Heart left ventricle (tissue), 13 donors: ENCODE results near the gene SIGLEC9.

Source experiments
- POLR2A ChIP-seq, 2 donors: fragments of 450-650 bp; IDR thresholded peaks; one replicate each; pipeline ENCODE4 v1.6.1; 2017; ENCODE audit warnings: antibody characterized with exemption in 2 of 2, mild to moderate bottlenecking in 2 of 2, moderate library complexity in 2 of 2
- TF ChIP-seq, protein P1 (sequence below), 12 donors: fragments of 200-600 bp; sonication (generic) in 4 of 12; IDR thresholded peaks; one replicate each; pipeline versions ENCODE4 v1.5.0 to v1.8.0; 2018 to 2022; ENCODE audit warnings: antibody characterized with exemption in 12 of 12, mild to moderate bottlenecking in 5 of 12
- donor health status: ischemic (EF 13 %, LVEDD 7.1; RV severe dilation, severe dysfunction).
- donor health status: DM: no; HTN: yes; CAD: no.
- donor health status: DM: no; HTN: no; CAD: no.
- donor health status: ischemic (EF 25% LVEDD 6.9; RV normal size, moderate dysfunction).
- donor health status: ischemic (EF 25% LVEDD 5.7; RV mildly dilated, moderate dysfunction).
- donor health status: ischemic (EF 35%, LVEDD 5.7; RV mildly dilated, moderate dysfunction).
- donor health status: nonischemic (EF 11% LVEDD 7.7; RV severe dilation, severe dysfunction).
- donor health status: DM: yes; HTN: yes; CAD: no.
- donor health status: PGD.
- donor health status: ischemic (EF 29% LVEDD 5.4; RV normal size, mild dysfunction).
- donor health status: nonischemic (EF 23%, LVEDD 6.1; RV moderate dilation, normal function).

DNA sequence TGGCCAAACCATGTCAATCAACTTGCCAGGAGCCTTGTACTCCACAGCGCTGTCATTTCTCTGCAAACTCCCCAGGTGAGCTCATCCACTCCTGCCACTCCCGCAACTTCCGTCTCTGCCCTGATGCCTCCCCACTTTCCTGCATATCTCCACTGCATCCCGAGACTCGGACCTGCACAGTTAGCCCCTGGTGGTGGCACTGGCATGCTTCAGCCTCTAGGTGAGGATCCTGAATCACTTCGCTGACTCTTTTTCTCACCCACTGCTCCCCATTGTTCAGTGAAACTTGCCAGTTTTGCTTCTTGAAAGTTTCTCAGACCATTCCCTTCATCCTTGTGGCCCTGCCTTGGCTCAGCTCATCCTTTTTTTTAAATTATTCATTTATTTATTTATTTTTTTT lies 13.1 kb upstream of the SIGLEC9 start:
- TF ChIP-seq, protein P1, sequence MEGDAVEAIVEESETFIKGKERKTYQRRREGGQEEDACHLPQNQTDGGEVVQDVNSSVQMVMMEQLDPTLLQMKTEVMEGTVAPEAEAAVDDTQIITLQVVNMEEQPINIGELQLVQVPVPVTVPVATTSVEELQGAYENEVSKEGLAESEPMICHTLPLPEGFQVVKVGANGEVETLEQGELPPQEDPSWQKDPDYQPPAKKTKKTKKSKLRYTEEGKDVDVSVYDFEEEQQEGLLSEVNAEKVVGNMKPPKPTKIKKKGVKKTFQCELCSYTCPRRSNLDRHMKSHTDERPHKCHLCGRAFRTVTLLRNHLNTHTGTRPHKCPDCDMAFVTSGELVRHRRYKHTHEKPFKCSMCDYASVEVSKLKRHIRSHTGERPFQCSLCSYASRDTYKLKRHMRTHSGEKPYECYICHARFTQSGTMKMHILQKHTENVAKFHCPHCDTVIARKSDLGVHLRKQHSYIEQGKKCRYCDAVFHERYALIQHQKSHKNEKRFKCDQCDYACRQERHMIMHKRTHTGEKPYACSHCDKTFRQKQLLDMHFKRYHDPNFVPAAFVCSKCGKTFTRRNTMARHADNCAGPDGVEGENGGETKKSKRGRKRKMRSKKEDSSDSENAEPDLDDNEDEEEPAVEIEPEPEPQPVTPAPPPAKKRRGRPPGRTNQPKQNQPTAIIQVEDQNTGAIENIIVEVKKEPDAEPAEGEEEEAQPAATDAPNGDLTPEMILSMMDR (IDR thresholded peaks at IDR 0.05), result peak in 1 of 12 donors; percentile 6
- TF ChIP-seq POLR2A (IDR thresholded peaks at IDR 0.05), result no peak
